Heart left ventricle (tissue), 16 donors: Measurements from ENCODE around the gene ZDHHC14. TPM values are rescaled to one million over a fixed set of nuclear protein-coding genes. Genes with fewer than 3 reads are reported as not detected.
A peak's percentile ranks its signal among the peaks of the same experiment; 100 is the strongest.

Source experiments
- ATAC-seq, 4 donors: fragments of 200-7000 bp; cut with Tn5 transposase; one replicate each; pipeline ENCODE4 v1.9.1; 2020 to 2022; ENCODE audit warnings: moderate library complexity in 4 of 4, mild to moderate bottlenecking in 3 of 4, moderate number of reproducible peaks in 1 of 4
- DNase-seq, 5 donors: peaks; one replicate each; pipeline ENCODE4 v3.0.0-alpha.2; 2020
- H3K27ac ChIP-seq, 12 donors: fragments of 200-600 bp; sonication (generic) in 4 of 12; one replicate each; pipeline versions ENCODE4 v1.5.0 to v1.8.0; 2016 to 2022; ENCODE audit warnings: mild to moderate bottlenecking in 2 of 12
- H3K27me3 ChIP-seq, 9 donors: fragments of 200-600 bp; sonication (generic) in 2 of 9; one replicate each; pipeline versions ENCODE4 v1.5.1 to v1.8.0; 2016 to 2022; ENCODE audit warnings: mild to moderate bottlenecking in 3 of 9
- H3K36me3 ChIP-seq, 9 donors: fragments of 200-600 bp; sonication (generic) in 2 of 9; one replicate each; pipeline versions ENCODE4 v1.5.0 to v1.8.0; 2018 to 2022; ENCODE audit warnings: mild to moderate bottlenecking in 2 of 9
- H3K4me1 ChIP-seq, 12 donors: fragments of 200-600 bp; sonication (generic) in 4 of 12; one replicate each; pipeline versions ENCODE4 v1.5.0 to v1.8.0; 2016 to 2022; ENCODE audit warnings: mild to moderate bottlenecking in 3 of 12
- H3K4me3 ChIP-seq, 12 donors: fragments of 200-600 bp; sonication (generic) in 4 of 12; one replicate each; pipeline versions ENCODE4 v1.5.0 to v1.8.0; 2017 to 2022; ENCODE audit warnings: mild to moderate bottlenecking in 9 of 12, moderate library complexity in 4 of 12
- H3K9me3 ChIP-seq, 12 donors: fragments of 200-600 bp; sonication (generic) in 4 of 12; one replicate each; pipeline versions ENCODE4 v1.5.0 to v1.8.0; 2016 to 2022; ENCODE audit warnings: mild to moderate bottlenecking in 1 of 12
- POLR2A ChIP-seq, 2 donors: fragments of 450-650 bp; IDR thresholded peaks; one replicate each; pipeline ENCODE4 v1.6.1; 2017; ENCODE audit warnings: antibody characterized with exemption in 2 of 2, mild to moderate bottlenecking in 2 of 2, moderate library complexity in 2 of 2
- WGBS, 4 donors: extraction: QIAGEN DNeasy Blood & Tissue Kit in 2 of 4; methylation state at CpG; one replicate each; pipeline versions ENCODE4 v1.1.5 to v1.1.7; 2013 to 2018; 5-methylcytosine and 5-hydroxymethylcytosine counted together
- intact Hi-C, 10 donors: fragments of 100-400 bp; cut with DNase I; formaldehyde crosslinking; loops; one replicate each; pipeline versions ENCODE4 v1.11.1 to v1.14.2; 2022
- polyA plus RNA-seq, 2 donors: library from polyadenylated mRNA; stranded (reverse); fragments of 200-250 nt; gene quantifications; one replicate each; pipeline ENCODE4 v1.2.3, GENCODE V29; 2013
- total RNA-seq, 9 donors: library from RNA; depleted of rRNA in 2 of 9; stranded (reverse); fragments of >200 nt in 2 of 9; fragmentation: NEBNext Ultra II Directional in 3 of 9; extraction: Animal tissue kit (Norgen Biotek cat#: 25700) in 3 of 9; gene quantifications; one replicate each; pipeline versions ENCODE4 v1.1.0 to v1.2.4, GENCODE V29; 2016 to 2023
- TF ChIP-seq, protein P1 (sequence below), 12 donors: fragments of 200-600 bp; sonication (generic) in 4 of 12; IDR thresholded peaks; one replicate each; pipeline versions ENCODE4 v1.5.0 to v1.8.0; 2018 to 2022; ENCODE audit warnings: antibody characterized with exemption in 12 of 12, mild to moderate bottlenecking in 5 of 12
- donor health status: ischemic (EF 13 %, LVEDD 7.1; RV severe dilation, severe dysfunction).
- donor health status: healthy with polysubstance abuse.
- donor health status: DM: no; HTN: yes; CAD: no.
- donor health status: DM: no; HTN: no; CAD: no.
- donor health status: ischemic (EF 25% LVEDD 6.9; RV normal size, moderate dysfunction).
- donor health status: ischemic (EF 25% LVEDD 5.7; RV mildly dilated, moderate dysfunction).
- donor health status: healthy.
- donor health status: DM: yes; HTN: yes; CAD: no.
- donor health status: ischemic (EF 35%, LVEDD 5.7; RV mildly dilated, moderate dysfunction).
- donor health status: nonischemic (EF 11% LVEDD 7.7; RV severe dilation, severe dysfunction).
- donor health status: DM: yes; HTN: yes; CAD: no.
- donor health status: PGD.
- donor health status: ischemic (EF 29% LVEDD 5.4; RV normal size, mild dysfunction).
- donor health status: nonischemic (EF 23%, LVEDD 6.1; RV moderate dilation, normal function).

ZDHHC14 gene
- total and polyA plus RNA-seq, 11 donors = 7.0 to 25.8 (median 15.4) TPM

DNA sequence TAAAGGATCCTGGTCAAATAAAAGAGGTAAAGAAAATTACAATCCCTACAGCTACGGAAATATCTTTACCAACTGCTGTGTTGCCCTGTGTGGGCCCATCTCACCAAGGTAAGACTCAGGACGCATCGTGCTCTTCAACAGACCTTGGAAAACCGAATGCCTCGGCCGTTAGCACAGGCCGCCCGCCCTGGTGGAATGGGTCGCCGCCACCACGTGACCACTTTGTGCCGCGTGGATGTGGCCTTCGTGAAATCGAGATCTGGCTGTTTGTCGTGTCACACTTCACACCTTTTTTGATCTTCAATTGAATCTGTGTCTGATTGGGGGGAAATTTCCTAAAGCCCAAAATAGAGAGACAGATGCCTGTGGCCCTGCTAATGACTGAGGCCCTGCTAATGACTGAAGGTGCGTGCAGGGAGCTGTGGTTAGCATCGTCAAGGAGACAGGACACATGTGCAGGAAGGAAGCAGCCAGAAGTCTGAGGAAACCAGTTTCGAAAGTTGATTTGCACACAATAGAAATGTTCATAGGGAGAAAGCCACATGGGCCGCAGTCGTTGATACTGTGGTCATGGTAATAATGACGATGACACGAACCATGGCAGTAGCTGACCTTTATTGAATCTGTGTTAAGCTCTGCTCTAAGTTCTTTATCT lies 266.4 kb downstream of the ZDHHC14 start:
- TF ChIP-seq, protein P1, sequence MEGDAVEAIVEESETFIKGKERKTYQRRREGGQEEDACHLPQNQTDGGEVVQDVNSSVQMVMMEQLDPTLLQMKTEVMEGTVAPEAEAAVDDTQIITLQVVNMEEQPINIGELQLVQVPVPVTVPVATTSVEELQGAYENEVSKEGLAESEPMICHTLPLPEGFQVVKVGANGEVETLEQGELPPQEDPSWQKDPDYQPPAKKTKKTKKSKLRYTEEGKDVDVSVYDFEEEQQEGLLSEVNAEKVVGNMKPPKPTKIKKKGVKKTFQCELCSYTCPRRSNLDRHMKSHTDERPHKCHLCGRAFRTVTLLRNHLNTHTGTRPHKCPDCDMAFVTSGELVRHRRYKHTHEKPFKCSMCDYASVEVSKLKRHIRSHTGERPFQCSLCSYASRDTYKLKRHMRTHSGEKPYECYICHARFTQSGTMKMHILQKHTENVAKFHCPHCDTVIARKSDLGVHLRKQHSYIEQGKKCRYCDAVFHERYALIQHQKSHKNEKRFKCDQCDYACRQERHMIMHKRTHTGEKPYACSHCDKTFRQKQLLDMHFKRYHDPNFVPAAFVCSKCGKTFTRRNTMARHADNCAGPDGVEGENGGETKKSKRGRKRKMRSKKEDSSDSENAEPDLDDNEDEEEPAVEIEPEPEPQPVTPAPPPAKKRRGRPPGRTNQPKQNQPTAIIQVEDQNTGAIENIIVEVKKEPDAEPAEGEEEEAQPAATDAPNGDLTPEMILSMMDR (IDR thresholded peaks at IDR 0.05) = no peak
- TF ChIP-seq POLR2A (IDR thresholded peaks at IDR 0.05) = no peak
- intact Hi-C loops = no loop called here
- WGBS, 4 donors = 85 to 90% (median 89%) methylated on average over 21 to 23 of the region's 23 CpGs
- Histone ChIP-seq H3K27ac (no peak overlapping the region), H3K36me3 (peaks cover 0 to 7% (median 0%) of the 10 kb centered on the region in 9 donors), H3K27me3 (no peaks in the 10 kb centered on the region), H3K4me1 (peaks cover 0 to 18% (median 6%) of the 10 kb centered on the region in 12 donors), H3K9me3 (no peaks in the 10 kb centered on the region), H3K4me3 (no peak overlapping the region)
- ATAC-seq (peak in 1 of 4 donors; percentile 77), DNase-seq (no peak)

DNA sequence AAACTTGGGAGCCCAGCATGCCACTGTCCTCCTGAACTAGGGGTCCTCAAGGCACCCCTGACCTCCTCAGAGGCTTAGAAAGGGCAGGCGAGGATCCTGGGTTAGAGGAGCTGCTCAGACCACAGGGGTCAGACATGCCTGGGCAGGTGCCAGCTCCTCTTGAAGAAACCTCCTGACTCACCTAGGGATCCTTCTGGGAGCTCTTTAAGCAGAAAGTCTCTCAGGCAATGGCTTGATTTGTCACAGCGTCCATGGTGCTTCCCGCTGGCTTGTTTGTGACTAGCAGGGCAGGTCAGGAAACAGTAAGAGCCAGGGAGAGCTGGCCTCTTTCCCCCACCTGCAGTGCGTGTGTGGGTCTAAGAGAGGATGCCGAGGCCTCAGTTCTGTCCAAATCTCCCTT lies 267.6 kb downstream of the ZDHHC14 start:
- peaks cover 0 to 9% (median 3%) of the 10 kb centered on the region in 9 donors for H3K36me3 ChIP-seq
- no peak for ATAC-seq
- DNase-seq = no peak
- no peak overlapping the region for H3K27ac ChIP-seq
- no peak for TF ChIP-seq POLR2A (IDR thresholded peaks at IDR 0.05)
- TF ChIP-seq, protein P1 (IDR thresholded peaks at IDR 0.05) = no peak
- H3K4me1 ChIP-seq = peaks cover 0 to 18% (median 6%) of the 10 kb centered on the region in 12 donors
- no peak overlapping the region for H3K4me3 ChIP-seq
- no peaks in the 10 kb centered on the region for H3K9me3 ChIP-seq
- intact Hi-C loops = no loop called here
- H3K27me3 ChIP-seq = no peaks in the 10 kb centered on the region
- 92 to 97% (median 94%) methylated on average over 5 of the region's 5 CpGs for WGBS, 4 donors

DNA sequence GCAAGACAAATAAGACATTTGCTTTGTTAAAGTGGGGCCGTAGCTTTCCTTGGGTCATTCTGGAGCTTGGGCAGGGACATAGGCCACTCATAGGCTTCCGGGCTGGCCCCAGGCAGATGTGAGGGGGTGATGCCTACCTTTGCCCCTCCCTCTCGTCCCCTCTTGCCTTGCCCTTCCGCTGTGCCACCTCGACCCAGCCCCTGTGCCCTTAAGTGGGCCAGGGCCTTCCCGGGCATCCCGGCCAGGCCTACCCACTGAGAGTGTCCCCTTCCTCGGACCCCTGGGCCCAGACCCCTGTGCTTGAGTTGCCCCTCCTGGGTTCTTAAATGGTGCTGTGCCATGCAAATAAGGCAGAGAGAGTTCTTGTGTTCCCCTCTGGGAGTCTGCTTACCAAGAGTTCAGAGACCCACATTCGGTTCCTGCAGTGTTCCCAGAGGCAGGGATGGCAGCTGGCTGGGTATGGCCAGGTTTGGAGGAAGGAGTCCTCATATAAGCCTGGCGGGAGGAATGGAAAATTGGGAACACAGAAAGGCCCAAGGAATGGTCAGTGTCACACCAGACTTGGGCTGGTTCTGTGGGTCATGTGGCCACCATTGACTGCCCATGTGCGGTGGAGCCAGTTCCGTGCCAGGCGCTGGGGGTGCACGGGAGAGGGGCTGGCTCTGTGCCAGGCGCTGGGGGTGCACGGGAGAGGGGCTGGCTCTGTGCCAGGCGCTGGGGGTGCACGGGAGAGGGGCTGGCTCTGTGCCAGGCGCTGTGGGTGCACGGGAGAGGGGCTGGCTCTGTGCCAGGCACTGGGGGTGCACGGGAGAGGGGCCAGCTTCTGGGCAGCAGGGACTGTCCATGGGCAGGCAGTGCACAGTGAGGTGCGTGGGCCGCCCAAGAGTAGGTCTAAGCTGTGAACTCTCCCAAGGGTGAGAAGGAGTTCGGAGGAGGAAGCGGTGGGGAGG lies 268.6 kb downstream of the ZDHHC14 start:
- peaks cover 0 to 18% (median 6%) of the 10 kb centered on the region in 12 donors for H3K4me1 ChIP-seq
- WGBS, 4 donors = 53 to 61% (median 59%) methylated on average over 21 to 25 of the region's 25 CpGs
- intact Hi-C loops = no loop called here
- ATAC-seq = peak in 3 of 4 donors; percentile 15 to 51 (median 48)
- peaks cover 0 to 18% (median 7%) of the 10 kb centered on the region in 9 donors for H3K36me3 ChIP-seq
- no peak for DNase-seq
- H3K27me3 ChIP-seq = no peaks in the 10 kb centered on the region
- TF ChIP-seq, protein P1 (IDR thresholded peaks at IDR 0.05) = no peak
- TF ChIP-seq POLR2A (IDR thresholded peaks at IDR 0.05) = no peak
- H3K27ac ChIP-seq = no peak overlapping the region
- peak overlapping the region in 4 of 12 donors; percentile 4 to 19 (median 17) for H3K4me3 ChIP-seq
- H3K9me3 ChIP-seq = no peaks in the 10 kb centered on the region

GRCh38 chr6:157650261-157650640 lies 269.3 kb downstream of the ZDHHC14 start:
- H3K27me3 ChIP-seq = no peaks in the 10 kb centered on the region
- peaks cover 0 to 21% (median 8%) of the 10 kb centered on the region in 9 donors for H3K36me3 ChIP-seq
- ATAC-seq = peak; percentile 37 to 62 (median 54)
- H3K4me1 ChIP-seq = peaks cover 0 to 18% (median 6%) of the 10 kb centered on the region in 12 donors
- H3K9me3 ChIP-seq = no peaks in the 10 kb centered on the region
- intact Hi-C loops = no loop called here
- H3K4me3 ChIP-seq = peak overlapping the region in 4 of 12 donors; percentile 4 to 19 (median 17)
- H3K27ac ChIP-seq = no peak overlapping the region
- no peak for TF ChIP-seq POLR2A (IDR thresholded peaks at IDR 0.05)
- TF ChIP-seq, protein P1 (IDR thresholded peaks at IDR 0.05) = no peak
- 20 to 51% (median 34%) methylated on average over 12 of the region's 12 CpGs for WGBS, 4 donors
- DNase-seq = peak in 4 of 5 donors; percentile 46 to 67 (median 53)
